Panc1 (cell line): ENCODE results near the gene SPRR3. TPM values are rescaled to one million over a fixed set of nuclear protein-coding genes. Genes with fewer than 3 reads are reported as not detected.

Experiments
- ATAC-seq: fragments of 200-7000 bp; cut with Tn5 transposase; 2 replicates; pipeline ENCODE4 v1.9.1; 2020; ENCODE audit warnings: mild to moderate bottlenecking, moderate library complexity
- BruUV-seq: library from RNA; stranded (reverse); fragments of 400-500 nt; replicated peaks from 2 replicates; lab custom pipeline; 2021; lab: Mats Ljungman, UMichigan
- CTCF ChIA-PET: fragments of 300-600 bp; sonication (Branson Sonifier 250); formaldehyde crosslinking; loops from one replicate; lab custom pipeline; 2022; ENCODE audit warnings: antibody characterized with exemption; lab: Charles Lee
- POLR2A ChIA-PET: fragments of 300-600 bp; sonication (Branson Sonifier 250); formaldehyde crosslinking; loops from one replicate; lab custom pipeline; 2022; ENCODE audit warnings: antibody characterized with exemption; lab: Charles Lee
- DNase-seq: peaks from one replicate; pipeline ENCODE4 v3.0.0-alpha.2; 2010; ENCODE audit warnings: low read depth, low spot score
- H3K27ac ChIP-seq: 2 replicates; pipeline ENCODE4 v1.5.1; 2011; ENCODE audit warnings: mild to moderate bottlenecking, low read length, inconsistent platforms
- H3K27me3 ChIP-seq: fragments of 200-500 bp; sonication (Bioruptor generic); 2 replicates; pipeline ENCODE4 v1.6.0; 2014; ENCODE audit warnings: low read length, inconsistent platforms; ENCODE audit not compliant: control insufficient read depth, insufficient read depth
- H3K36me3 ChIP-seq: fragments of 200-500 bp; sonication (Bioruptor generic); 2 replicates; pipeline ENCODE4 v1.5.1; 2014; ENCODE audit warnings: inconsistent platforms, mild to moderate bottlenecking, low read length, moderate library complexity; ENCODE audit not compliant: control insufficient read depth, insufficient read depth
- H3K4me1 ChIP-seq: 2 replicates; pipeline ENCODE4 v1.5.1; 2011; ENCODE audit warnings: inconsistent platforms, mild to moderate bottlenecking, low read length, moderate library complexity; ENCODE audit not compliant: control insufficient read depth, insufficient read depth
- H3K4me3 ChIP-seq, 2 experiments: 2 replicates each; pipeline ENCODE4 v1.5.1; 2011 to 2012; ENCODE audit warnings: low read depth in 2 of 2, low read length in 2 of 2, mild to moderate bottlenecking in 2 of 2, inconsistent platforms in 1 of 2, moderate library complexity in 1 of 2
- H3K9me3 ChIP-seq: fragments of 200-500 bp; sonication (Bioruptor generic); 2 replicates; pipeline ENCODE4 v1.5.1; 2014; ENCODE audit warnings: low read depth, mild to moderate bottlenecking, inconsistent platforms, low read length, moderate library complexity; ENCODE audit not compliant: control insufficient read depth, insufficient read depth
- CTCF ChIP-seq: fragments of 450-650 bp; IDR thresholded peaks from 2 replicates; pipeline ENCODE4 v1.5.1; 2017; ENCODE audit warnings: mild to moderate bottlenecking
- POLR2AphosphoS5 ChIP-seq: IDR thresholded peaks from 2 replicates; pipeline ENCODE4 v1.6.1; 2012; ENCODE audit warnings: mild to moderate bottlenecking, low read depth, low read length, moderate library complexity
- SIN3A ChIP-seq: IDR thresholded peaks from 2 replicates; pipeline ENCODE4 v1.6.1; 2012; ENCODE audit warnings: low read depth, mild to moderate bottlenecking, low read length, moderate library complexity, borderline replicate concordance; ENCODE audit not compliant: insufficient read depth
- TCF7L2 ChIP-seq: IDR thresholded peaks from 2 replicates; pipeline ENCODE4 v1.6.1; 2011; ENCODE audit warnings: mild to moderate bottlenecking, low read depth, low read length, inconsistent platforms
- in situ Hi-C: cut with HindIII; loops from 2 replicates; pipeline ENCODE4 v1.10.0; 2016; ENCODE audit warnings: low sequenced_read_pairs, low pct_unique_long_range_greater_than_20kb
- intact Hi-C: fragments of 100-400 bp; cut with micrococcal nuclease; formaldehyde crosslinking; loops from one replicate; pipeline ENCODE4 v1.10.0; 2022; ENCODE audit not compliant: unreplicated experiment
- total RNA-seq: library from RNA; stranded (reverse); gene quantifications from one replicate; pipeline ENCODE4 v1.2.1, GENCODE V29; 2021; ENCODE audit not compliant: unreplicated experiment
- TF ChIP-seq, protein P1 (sequence below), 2 experiments: IDR thresholded peaks; 2 replicates each; pipeline ENCODE4 v1.6.1; 2011 to 2012; ENCODE audit warnings: low read depth in 2 of 2, control low read depth in 1 of 2, low read length in 1 of 2, mild to moderate bottlenecking in 1 of 2, moderate library complexity in 1 of 2; ENCODE audit not compliant: insufficient read depth in 1 of 2

Gene SPRR3
- total RNA-seq, 1 experiment from 2014 or later, result not detected

- no peak for ATAC-seq
- ChIA-PET POLR2A (no interaction called here), CTCF (no interaction called here)
- no TSS peak for BruUV-seq
- Histone ChIP-seq H3K27ac (no peak overlapping the region), H3K27me3 (no peaks in the 10 kb centered on the region; the same call in none of the 2 replicates), H3K9me3 (no peaks in the 10 kb centered on the region), H3K36me3 (no peaks in the 10 kb centered on the region), H3K4me3 (no peak overlapping the region), H3K4me1 (no peaks in the 10 kb centered on the region)
- no peak for DNase-seq
- TF ChIP-seq SIN3A (no peak), TCF7L2 (no peak), CTCF (no peak), POLR2AphosphoS5 (no peak)
- TF ChIP-seq, protein P1, sequence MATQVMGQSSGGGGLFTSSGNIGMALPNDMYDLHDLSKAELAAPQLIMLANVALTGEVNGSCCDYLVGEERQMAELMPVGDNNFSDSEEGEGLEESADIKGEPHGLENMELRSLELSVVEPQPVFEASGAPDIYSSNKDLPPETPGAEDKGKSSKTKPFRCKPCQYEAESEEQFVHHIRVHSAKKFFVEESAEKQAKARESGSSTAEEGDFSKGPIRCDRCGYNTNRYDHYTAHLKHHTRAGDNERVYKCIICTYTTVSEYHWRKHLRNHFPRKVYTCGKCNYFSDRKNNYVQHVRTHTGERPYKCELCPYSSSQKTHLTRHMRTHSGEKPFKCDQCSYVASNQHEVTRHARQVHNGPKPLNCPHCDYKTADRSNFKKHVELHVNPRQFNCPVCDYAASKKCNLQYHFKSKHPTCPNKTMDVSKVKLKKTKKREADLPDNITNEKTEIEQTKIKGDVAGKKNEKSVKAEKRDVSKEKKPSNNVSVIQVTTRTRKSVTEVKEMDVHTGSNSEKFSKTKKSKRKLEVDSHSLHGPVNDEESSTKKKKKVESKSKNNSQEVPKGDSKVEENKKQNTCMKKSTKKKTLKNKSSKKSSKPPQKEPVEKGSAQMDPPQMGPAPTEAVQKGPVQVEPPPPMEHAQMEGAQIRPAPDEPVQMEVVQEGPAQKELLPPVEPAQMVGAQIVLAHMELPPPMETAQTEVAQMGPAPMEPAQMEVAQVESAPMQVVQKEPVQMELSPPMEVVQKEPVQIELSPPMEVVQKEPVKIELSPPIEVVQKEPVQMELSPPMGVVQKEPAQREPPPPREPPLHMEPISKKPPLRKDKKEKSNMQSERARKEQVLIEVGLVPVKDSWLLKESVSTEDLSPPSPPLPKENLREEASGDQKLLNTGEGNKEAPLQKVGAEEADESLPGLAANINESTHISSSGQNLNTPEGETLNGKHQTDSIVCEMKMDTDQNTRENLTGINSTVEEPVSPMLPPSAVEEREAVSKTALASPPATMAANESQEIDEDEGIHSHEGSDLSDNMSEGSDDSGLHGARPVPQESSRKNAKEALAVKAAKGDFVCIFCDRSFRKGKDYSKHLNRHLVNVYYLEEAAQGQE (IDR thresholded peaks at IDR 0.05; ENCODE audit: insufficient read depth in 1 of 2, low read depth in 2 of 2, low read length in 1 of 2), result no peak
- in situ Hi-C loops (no loop called here), intact Hi-C loops (no loop called here)
Observed at GRCh38 chr1:152983234-152983633, 18.3 kb upstream of the SPRR3 start.

DNA sequence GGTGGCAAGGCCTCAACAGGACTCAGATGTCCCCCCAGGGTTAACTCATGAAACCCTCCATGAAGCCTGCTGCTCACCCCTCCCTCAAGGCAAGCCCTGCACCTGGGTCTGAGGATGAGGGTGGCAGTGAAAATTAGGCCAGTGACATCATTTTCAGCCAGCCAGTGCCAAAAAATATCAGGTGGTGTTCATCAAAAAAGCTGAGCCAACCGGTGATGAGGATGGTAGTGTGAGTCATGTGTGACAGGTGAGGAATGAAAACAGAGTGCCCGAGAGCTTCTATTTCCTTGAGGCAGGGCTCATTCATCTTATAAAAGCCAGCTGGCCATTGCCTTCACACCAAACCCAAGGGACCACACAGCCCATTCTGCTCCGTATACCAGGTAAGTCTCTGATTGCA is 17.8 kb upstream of the SPRR3 start, which contains the start of gene SPRR1A:
Gene SPRR1A, plus strand, starts transcription at position 339 of the 400 bp plus-strand sequence. CDS start 1,150 bp downstream, outside the sequence.
- no peaks in the 10 kb centered on the region; the same call in none of the 2 replicates for H3K27me3 ChIP-seq
- BruUV-seq, result no TSS peak
- H3K27ac ChIP-seq, result no peak within 1 kb of the TSS
- in situ Hi-C loops, result no loop called here
- ATAC-seq (no peak), DNase-seq (no peak)
- H3K36me3 ChIP-seq, result no peaks in the 10 kb centered on the region
- ChIA-PET CTCF (no interaction called here), POLR2A (no interaction called here)
- H3K4me3 ChIP-seq, result no peak within 1 kb of the TSS
- intact Hi-C loops, result no loop called here
- no peak for TF ChIP-seq POLR2AphosphoS5
- no peak for TF ChIP-seq TCF7L2
- no peak for TF ChIP-seq CTCF
- TF ChIP-seq, protein P1 (IDR thresholded peaks at IDR 0.05; ENCODE audit: insufficient read depth in 1 of 2, low read depth in 2 of 2, low read length in 1 of 2), result no peak
- TF ChIP-seq SIN3A, result no peak
- no peaks in the 10 kb centered on the region for H3K4me1 ChIP-seq
- H3K9me3 ChIP-seq, result no peaks in the 10 kb centered on the region
